ENCODE measurements around the gene INTS15.
"Not testable (repeated sequence)": the region's sequence is repeated elsewhere in the genome, so short reads cannot be mapped to it uniquely, and the experiment has no call there.

The INTS15 gene

DNA sequence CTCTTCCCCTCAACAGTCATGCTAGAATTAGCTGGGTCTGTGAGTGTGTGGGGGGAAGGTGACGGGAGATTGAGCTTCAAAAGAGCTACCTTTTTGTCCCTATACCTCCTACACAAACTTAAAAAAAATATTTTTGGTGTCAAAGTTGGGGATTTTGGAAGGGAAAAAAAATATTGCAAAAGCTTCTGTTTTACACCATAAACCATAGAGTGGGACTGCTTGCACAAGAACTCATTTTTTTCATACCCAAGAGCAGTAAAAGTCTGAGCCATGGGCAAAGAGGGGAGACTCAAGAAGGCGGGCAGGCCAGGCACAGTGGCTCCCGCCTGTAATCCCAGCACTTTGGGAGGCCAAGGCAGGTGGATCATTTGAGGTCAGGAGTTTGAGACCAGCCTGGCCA, 21.9 kb upstream of the INTS15 start:
- no peaks in the 10 kb centered on the region for H3K27me3 Mint-ChIP-seq
- no peaks in the 10 kb centered on the region for H3K9me3 Mint-ChIP-seq
- no peak overlapping the region for H3K27ac Mint-ChIP-seq
- no peaks in the 10 kb centered on the region for H3K36me3 Mint-ChIP-seq (ENCODE audit: low read depth)
- H3K4me3 Mint-ChIP-seq, result no peak overlapping the region
- no peaks in the 10 kb centered on the region for H3K4me1 Mint-ChIP-seq (ENCODE audit: low read depth)

DNA sequence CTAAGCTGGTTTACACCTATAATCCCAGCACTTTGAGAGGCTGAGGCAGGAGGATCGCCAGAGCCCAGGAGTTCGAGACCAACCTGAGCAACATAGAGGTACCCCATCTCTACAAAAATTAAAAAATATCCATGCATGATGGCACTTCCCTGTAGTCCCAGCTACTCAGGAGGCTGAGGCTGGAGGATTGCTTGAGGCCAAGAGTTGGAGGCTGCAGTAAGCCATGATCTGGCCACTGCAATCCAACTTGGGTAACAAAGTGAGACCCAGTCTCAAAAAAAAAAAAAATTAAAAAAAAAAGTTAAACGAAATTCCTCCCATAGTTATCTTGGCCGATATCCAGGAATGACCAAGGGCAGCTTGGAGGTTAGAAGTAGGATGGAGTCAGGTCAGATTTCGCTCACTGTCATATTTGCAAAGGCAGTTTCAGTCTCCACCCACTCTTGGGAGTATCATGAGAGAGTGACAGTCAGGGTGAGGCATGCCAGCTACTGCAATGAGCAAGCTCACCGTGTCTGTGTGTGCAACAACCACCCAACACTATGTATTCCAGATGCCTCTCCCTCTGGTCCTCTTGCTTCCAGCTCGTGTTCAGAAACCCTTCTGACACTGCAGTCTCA, 18.6 kb upstream of the INTS15 start:
- Mint-ChIP-seq H3K9me3 (no peaks in the 10 kb centered on the region), H3K36me3 (ENCODE audit: low read depth) (no peaks in the 10 kb centered on the region), H3K27me3 (no peaks in the 10 kb centered on the region), H3K4me1 (ENCODE audit: low read depth) (peaks cover 2% of the 10 kb centered on the region), H3K27ac (no peak overlapping the region), H3K4me3 (no peak overlapping the region)

DNA sequence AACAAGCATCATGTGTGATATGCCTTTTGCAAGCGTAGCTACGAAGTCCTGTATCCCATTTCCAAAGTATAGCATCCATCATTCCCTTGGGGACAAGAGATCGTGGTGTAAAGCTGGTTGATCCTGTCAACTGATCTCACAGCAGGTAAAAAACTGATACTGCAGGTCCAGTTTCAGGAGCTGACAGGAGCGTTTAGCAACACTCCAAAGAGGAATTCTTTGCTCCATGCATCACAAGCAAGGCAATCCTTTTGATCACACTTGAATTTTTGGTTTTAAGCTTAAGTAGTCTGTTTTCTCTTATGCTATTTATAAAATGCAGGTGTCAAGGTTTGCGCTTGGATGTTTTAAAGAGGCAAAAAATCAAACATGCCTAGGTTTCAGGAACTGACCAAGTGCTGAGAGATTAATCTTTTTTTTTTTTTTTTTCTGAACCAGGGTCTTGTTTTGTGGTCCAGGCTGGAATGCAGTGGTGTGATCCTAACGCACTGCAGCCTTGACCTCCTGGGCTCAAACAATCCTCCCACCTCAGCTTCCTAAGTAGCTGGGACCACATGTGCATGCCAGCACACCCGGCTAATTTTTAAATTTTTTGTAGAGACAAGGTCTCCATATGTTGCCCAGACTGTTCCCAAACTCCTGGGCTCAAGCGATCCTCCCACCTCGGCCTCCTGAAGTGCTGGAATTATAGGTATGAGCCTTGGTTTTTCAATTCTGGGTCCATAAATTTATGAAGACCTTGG, 14.4 kb upstream of the INTS15 start:
- H3K27me3 Mint-ChIP-seq, result no peaks in the 10 kb centered on the region
- H3K9me3 Mint-ChIP-seq, result no peaks in the 10 kb centered on the region
- peaks cover 20% of the 10 kb centered on the region for H3K4me1 Mint-ChIP-seq (ENCODE audit: low read depth)
- peaks cover 9% of the 10 kb centered on the region for H3K36me3 Mint-ChIP-seq (ENCODE audit: low read depth)
- H3K4me3 Mint-ChIP-seq, result peak overlapping the region; percentile 86
- H3K27ac Mint-ChIP-seq, result peak overlapping the region; percentile 58

DNA sequence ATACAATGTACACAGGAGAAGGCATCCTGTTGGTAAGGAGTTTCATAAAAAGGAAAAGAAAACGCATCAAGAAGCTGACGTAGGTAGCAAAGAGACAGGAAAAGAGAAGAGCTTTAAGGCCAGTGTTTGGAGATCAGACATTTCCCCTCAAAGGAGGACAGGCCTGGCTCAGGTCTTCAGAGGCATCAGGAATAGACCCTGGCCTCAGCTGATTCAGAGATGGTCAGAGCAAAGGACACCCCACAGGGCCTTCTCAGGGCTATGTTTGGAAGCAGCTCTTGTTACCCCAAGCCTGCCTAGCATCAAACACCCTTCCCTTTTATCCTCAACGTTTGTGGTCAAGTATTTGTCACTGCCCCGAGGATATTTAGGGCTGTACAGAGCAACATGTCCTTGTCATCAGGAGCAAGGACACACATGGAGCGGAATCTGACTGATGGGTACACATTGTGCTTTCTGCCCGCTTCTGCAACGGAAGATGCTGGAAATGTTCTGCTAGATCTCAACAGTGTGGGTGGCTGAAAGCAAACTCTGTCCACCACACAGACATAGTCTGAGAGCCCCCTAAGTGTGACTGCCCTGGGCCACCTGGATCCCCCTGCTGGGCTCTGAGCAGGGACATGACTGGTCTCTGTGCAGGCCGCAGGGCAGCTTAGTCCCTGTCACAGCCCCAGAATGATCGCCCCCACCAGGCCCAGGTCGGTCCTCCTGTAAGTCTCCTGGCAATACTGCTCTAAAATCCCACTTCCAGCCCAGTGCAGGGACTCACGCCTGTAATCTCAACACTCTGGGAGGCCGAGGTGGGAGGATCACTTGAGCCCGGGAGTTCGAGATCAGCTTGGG, 13.6 kb upstream of the INTS15 start:
- Mint-ChIP-seq H3K9me3 (no peaks in the 10 kb centered on the region), H3K36me3 (ENCODE audit: low read depth) (peaks cover 14% of the 10 kb centered on the region), H3K4me3 (peak overlapping the region; percentile 86), H3K4me1 (ENCODE audit: low read depth) (peaks cover 20% of the 10 kb centered on the region), H3K27ac (peak overlapping the region; percentile 58), H3K27me3 (no peaks in the 10 kb centered on the region)

DNA sequence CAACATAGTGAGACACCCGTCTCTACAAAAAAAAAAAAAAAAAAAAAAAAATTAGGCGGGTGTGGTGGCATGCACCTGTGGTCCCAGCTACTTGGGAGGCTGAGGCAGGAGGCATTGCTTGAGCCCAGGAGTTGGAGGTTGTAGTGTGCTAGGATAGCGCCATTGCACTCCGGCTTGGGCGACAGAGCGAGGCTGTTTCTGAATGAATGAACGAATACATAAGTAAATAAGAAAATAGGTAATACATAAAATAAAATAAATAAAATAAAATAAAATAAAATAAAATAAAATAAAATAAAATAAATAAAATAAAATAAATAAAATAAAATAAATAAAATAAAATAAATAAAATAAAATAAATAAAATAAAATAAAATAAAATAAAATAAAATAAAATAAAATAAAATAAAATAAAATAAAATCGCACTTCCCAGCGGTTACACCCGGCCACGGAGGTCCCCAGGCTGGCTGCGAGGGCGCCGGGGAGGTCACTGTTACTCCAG, 12.9 kb upstream of the INTS15 start:
- peaks cover 21% of the 10 kb centered on the region for H3K36me3 Mint-ChIP-seq (ENCODE audit: low read depth)
- not testable (repeated sequence) for H3K27me3 Mint-ChIP-seq, H3K9me3 Mint-ChIP-seq, H3K27ac Mint-ChIP-seq
- H3K4me3 Mint-ChIP-seq, result peak overlapping the region; percentile 86
- peaks cover 23% of the 10 kb centered on the region for H3K4me1 Mint-ChIP-seq (ENCODE audit: low read depth)

DNA sequence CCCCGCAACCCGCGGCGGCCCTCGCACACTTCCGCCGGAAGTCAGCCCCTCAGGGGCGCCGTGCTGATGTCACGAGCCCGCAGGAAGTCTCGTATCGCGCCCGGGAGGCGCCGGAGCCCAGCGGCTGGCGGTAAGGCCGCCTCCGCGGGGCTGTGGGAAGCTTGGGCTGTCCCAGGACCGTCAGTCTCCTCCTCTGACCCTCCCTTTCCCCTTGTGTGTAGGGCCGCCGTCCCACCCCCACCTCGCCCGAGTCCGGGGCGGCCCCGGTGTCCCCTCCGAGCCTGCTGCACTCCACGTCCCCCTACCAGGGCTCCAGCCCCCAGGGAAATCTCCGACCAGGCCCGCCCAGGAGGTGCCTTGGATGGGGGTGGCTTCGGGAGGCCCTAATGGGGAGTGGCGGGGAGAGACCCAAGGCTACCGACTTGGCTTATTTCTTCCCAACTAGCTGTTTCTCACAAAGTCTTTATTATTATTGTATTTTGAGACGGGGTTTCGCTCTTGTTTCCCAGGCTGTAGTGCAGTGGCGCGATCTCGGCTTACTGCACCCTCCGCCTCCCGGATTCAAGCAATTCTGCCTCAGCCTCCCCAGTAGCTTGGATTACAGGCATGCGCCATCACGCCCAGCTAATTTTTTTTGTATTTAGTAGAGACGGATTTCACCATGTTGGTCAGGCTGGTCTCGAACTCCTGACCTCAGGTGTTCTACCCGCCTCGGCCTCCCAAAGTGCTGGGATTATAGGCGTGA, 12.3 kb upstream of the INTS15 start, which contains the start of gene ZDHHC4:
ZDHHC4 (plus strand) TSS at position 86 of the 745 bp plus-strand sequence. CDS start 3,108 bp downstream, outside the sequence.
- peaks cover 26% of the 10 kb centered on the region for H3K36me3 Mint-ChIP-seq (ENCODE audit: low read depth)
- H3K9me3 Mint-ChIP-seq, result no peaks in the 10 kb centered on the region
- peaks cover 23% of the 10 kb centered on the region for H3K4me1 Mint-ChIP-seq (ENCODE audit: low read depth)
- peak within 1 kb of the TSS; percentile 86 for H3K27ac Mint-ChIP-seq
- peak within 1 kb of the TSS; percentile 86 for H3K4me3 Mint-ChIP-seq
- H3K27me3 Mint-ChIP-seq, result no peaks in the 10 kb centered on the region

DNA sequence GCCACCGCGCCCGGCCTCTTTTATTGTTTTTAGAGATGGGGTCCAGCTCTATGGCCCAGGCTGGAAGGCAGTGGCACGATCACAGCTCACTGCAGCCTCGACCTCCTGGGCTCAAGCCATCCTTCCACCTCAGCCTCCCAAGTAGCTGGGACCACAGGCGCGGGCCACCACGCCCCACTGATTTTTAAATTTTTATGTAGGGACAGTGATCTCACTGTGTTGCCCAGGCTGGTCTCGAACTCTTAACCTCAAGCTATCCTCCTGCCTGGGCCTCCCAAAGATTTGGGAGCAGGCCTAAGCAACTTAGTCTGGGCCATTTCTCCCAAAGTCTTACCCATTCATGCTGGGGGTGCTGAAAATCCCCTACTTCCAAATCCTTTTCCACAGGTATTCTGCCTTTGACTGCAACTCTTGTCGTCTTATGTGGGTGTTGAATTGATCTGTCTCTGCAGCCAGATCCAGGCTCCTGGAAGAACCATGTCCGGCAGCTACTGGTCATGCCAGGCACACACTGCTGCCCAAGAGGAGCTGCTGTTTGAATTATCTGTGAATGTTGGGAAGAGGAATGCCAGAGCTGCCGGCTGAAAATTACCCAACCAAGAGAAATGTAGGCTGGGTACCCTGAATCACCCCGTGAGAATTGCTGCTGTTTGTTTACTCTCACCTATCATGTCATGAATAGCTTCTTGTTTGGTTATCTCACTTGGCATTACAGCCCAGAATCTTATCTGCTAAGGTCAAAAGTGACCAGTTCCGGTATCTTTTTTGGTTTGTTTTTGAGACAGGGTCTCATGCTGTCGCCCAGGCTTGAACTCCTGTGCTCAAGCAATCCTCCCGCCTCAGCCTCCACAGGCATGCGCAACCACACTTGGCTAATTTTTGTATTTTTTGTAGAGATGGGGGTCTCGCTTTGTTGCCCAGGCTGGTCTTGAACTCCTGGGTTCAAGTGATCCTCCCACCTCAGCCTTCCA, 11.4 kb upstream of the INTS15 start:
- H3K27me3 Mint-ChIP-seq, result no peaks in the 10 kb centered on the region
- peaks cover 23% of the 10 kb centered on the region for H3K4me1 Mint-ChIP-seq (ENCODE audit: low read depth)
- no peaks in the 10 kb centered on the region for H3K9me3 Mint-ChIP-seq
- H3K4me3 Mint-ChIP-seq, result peak overlapping the region; percentile 86
- peaks cover 29% of the 10 kb centered on the region for H3K36me3 Mint-ChIP-seq (ENCODE audit: low read depth)
- H3K27ac Mint-ChIP-seq, result peak overlapping the region; percentile 86

DNA sequence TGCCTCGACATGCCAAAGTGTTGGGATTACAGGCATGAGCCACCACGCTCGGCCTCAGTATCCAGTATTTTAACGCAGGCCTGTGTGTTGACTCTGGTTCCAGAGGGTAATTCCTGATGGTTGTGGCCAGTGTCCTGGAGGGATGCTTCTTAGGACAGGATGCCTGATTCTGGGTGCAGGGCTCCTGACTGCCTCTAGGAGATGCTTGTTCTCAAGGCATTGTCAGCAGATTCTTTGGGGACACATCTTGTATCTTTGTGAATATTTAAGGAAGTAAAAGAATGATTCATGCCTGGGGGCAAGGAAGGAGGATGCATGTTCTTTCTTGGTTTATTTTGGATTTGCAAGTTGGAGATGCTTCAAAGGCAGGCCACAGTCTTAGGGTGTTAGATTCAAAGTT, 10.4 kb upstream of the INTS15 start:
- H3K36me3 Mint-ChIP-seq (ENCODE audit: low read depth), result peaks cover 33% of the 10 kb centered on the region
- H3K4me3 Mint-ChIP-seq, result no peak overlapping the region
- no peaks in the 10 kb centered on the region for H3K27me3 Mint-ChIP-seq
- H3K9me3 Mint-ChIP-seq, result no peaks in the 10 kb centered on the region
- H3K27ac Mint-ChIP-seq, result peak overlapping the region; percentile 68
- H3K4me1 Mint-ChIP-seq (ENCODE audit: low read depth), result peaks cover 23% of the 10 kb centered on the region

DNA sequence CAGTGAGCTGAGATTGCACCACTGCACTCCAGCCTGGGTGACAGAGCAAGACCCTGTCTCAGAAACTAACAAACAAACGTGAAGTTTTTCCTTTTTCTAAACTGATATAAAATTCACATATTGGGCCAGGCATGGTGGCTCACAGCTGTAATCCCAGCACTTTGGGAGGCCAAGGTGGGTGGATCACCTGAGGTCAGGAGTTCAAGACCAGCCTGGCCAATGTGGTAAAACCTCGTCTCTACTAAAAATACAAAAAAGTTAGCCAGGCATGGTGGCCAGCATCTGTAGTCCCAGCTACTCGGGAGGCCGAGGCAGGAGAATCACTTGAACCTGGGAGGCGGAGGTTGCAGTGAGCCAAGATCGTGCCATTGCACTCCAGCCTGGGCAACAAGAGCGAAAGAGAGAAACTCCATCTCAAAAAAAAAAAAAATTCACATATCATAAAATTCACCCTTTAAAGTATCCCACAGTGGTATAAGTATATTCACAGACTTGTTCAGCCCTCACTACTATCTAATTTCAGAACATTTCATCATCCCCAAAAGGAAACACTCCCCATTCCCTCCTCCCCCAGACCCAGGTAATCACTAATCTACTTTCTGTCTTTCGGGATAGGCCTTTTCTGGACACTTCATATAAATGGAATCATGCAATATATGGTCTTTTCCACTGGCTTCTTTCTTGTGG, 3.9 kb upstream of the INTS15 start:
- not testable (repeated sequence) for H3K27me3 Mint-ChIP-seq, H3K27ac Mint-ChIP-seq, H3K9me3 Mint-ChIP-seq, H3K4me3 Mint-ChIP-seq
- Mint-ChIP-seq H3K36me3 (ENCODE audit: low read depth) (peaks cover 57% of the 10 kb centered on the region), H3K4me1 (ENCODE audit: low read depth) (peaks cover 11% of the 10 kb centered on the region)

DNA sequence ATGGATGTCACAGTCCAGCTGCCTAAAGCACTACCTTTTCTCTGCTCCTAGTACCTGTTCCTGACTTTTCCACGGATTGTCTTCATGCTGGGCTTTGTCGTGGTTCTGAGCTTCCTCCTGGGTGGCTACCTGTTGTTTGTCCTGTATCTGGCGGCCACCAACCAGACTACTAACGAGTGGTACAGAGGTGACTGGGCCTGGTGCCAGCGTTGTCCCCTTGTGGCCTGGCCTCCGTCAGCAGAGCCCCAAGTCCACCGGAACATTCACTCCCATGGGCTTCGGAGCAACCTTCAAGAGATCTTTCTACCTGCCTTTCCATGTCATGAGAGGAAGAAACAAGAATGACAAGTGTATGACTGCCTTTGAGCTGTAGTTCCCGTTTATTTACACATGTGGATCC, 1.3 kb upstream of the INTS15 start:
- no peaks in the 10 kb centered on the region for H3K27me3 Mint-ChIP-seq
- peaks cover 23% of the 10 kb centered on the region for H3K4me1 Mint-ChIP-seq (ENCODE audit: low read depth)
- peaks cover 54% of the 10 kb centered on the region for H3K36me3 Mint-ChIP-seq (ENCODE audit: low read depth)
- H3K9me3 Mint-ChIP-seq, result no peaks in the 10 kb centered on the region
- no peak overlapping the region for H3K27ac Mint-ChIP-seq
- H3K4me3 Mint-ChIP-seq, result no peak overlapping the region

DNA sequence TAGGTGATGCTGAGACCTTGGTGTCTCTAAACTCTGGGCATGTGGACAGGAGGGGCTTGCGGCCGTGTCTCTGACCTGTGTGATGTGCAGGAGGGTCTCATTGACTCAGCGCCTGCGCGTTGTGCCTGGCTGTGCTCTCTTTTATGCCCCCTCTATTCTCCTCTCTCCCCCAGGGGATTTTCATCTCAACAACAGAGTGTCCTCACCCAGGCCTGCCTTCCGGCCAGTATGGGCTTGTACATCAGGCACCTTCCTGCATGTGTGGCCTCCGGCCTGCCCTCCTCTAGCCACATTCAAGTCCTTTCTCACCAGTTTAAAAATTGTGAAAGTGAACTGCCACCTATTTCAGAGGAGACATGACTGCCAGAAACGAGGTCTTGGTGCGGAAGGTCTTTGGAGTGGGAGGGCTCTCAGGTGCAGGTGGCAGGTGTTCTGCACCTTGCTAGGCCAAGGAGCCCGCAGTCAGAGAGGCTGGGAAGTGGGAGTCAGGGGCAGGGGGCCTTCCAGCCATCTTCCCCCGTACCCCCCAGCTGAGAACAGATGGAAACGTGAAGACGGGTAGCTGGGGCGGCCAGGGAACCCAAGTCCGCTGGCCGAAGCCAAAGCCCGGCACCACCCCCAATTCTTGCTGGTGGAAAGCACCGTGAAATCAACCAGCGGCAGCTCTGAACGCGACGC, 531 bp upstream of the INTS15 start:
- Mint-ChIP-seq H3K36me3 (ENCODE audit: low read depth) (peaks cover 54% of the 10 kb centered on the region), H3K9me3 (no peaks in the 10 kb centered on the region), H3K27me3 (no peaks in the 10 kb centered on the region), H3K4me3 (peak overlapping the region; percentile 74), H3K4me1 (ENCODE audit: low read depth) (peaks cover 23% of the 10 kb centered on the region), H3K27ac (peak overlapping the region; percentile 69)

DNA sequence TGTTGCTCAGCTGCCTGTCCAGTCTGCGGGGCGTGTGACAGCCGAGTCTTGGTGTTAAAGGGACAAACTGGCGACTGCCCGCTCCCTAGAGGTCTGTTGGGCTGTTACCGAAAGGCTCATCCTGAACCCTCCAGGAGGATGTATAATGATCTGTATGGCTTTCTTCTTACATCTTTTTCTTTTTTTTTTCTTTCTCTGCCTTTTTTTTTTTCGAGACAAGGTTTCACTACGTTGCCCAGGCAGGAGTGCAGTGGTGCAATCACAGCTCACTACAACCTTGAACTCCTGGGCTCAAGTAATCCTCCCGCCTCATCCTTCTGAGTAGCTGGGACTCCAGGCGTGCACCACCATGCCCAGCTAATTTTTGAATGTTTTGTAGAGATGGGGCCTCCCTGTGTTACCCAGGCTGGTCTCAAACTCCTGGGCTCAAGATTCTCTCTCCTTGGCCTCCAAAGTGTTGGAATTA, 857 bp downstream of the INTS15 start:
- H3K27ac Mint-ChIP-seq, result peak overlapping the region; percentile 93
- peaks cover 59% of the 10 kb centered on the region for H3K36me3 Mint-ChIP-seq (ENCODE audit: low read depth)
- H3K9me3 Mint-ChIP-seq, result no peaks in the 10 kb centered on the region
- H3K27me3 Mint-ChIP-seq, result no peaks in the 10 kb centered on the region
- H3K4me3 Mint-ChIP-seq, result peak overlapping the region; percentile 95
- peaks cover 23% of the 10 kb centered on the region for H3K4me1 Mint-ChIP-seq (ENCODE audit: low read depth)

Measured in stimulated activated naive CD8-positive, alpha-beta T cell treated with anti-CD3 and anti-CD28 coated beads, Interleukin-15, Interleukin-2, amounts not matched to agents 100 ng/mL and 50 ng/mL, for 24 hours (primary cell).